NCI-H1417 (cell line): Measurements from ENCODE around the gene TPRA1.
A peak's percentile ranks its signal among the peaks of the same experiment; 100 is the strongest.

Experiments used
- DNase-seq, 3 experiments: peaks; one replicate each; lab custom pipeline; 2025; lab: John Stamatoyannopoulos, UW

TPRA1 gene

GRCh38 chr3:127590593-127591465 is at the start of gene TPRA1:
TSS of gene TPRA1 (minus strand) at chr3:127590733. CDS start at chr3:127580146, 10,587 bp downstream.
- DNase-seq, result peak; percentile 97 to 100 (median 98)

GRCh38 chr3:127640042-127640355 is 49.5 kb upstream of the TPRA1 start:
- no peak for DNase-seq

DNA sequence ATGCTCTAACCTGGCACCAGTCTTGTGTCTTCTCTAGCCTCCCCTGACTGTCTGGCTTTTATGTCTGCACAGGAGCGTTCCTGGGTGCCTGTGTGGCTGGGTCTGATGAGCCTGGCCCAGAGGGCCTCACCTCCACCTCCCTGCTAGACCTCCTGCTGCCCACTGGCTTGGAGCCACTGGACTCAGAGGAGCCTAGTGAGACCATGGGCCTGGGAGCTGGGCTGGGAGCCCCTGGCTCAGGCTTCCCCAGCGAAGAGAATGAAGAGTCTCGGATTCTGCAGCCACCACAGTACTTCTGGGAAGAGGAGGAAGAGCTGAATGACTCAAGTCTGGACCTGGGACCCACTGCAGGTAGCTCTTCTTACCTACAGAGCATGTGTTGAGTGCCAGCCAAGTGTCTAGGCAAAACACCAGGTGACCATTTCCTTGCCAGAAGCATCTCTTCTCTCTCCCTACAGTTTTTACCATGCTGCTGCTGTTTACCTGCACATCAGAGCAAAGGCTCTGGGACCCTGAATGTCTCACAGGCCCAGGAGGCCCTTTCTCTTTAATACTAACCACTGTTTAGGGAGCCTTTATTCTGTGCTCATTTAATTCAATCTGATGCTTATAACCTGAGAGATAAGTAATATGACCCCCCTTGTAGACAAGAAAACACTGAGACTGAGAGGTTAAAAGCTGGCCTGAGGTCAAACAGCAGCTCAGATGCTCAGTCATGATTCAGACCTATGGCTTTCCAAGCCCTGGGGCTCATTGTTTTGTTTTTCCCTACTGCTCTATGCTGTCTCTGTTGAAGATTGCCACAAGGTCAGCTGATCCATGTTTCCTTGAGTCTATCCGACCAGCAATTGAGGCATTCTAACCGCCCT is 48.9 kb upstream of the TPRA1 start:
- no peak for DNase-seq

DNA sequence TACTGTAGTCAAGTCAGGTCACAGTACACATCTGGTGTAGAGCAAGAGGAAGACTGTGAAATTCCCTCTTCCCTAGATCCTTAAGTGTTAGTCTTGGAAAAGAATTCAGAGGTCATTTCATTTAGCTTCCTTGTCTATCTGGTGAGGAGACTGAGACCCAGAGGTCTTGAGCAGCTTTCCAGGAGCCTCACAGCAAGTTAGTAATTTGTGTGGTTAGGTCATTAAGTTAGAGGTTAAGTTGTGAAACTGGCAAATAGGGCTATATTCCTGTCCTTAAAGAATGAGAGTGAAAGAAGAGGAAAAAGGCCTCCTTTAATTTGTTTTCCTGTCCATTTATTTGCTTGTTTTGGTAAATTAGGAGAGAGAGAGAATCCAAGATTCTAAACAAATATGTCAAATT is 47.4 kb upstream of the TPRA1 start:
- DNase-seq, result no peak

GRCh38 chr3:127637546-127637945 is 47.0 kb upstream of the TPRA1 start:
- peak in 1 of 3 experiments; percentile 34 for DNase-seq

GRCh38 chr3:127634653-127635052 is 44.1 kb upstream of the TPRA1 start:
- DNase-seq, result no peak

DNA sequence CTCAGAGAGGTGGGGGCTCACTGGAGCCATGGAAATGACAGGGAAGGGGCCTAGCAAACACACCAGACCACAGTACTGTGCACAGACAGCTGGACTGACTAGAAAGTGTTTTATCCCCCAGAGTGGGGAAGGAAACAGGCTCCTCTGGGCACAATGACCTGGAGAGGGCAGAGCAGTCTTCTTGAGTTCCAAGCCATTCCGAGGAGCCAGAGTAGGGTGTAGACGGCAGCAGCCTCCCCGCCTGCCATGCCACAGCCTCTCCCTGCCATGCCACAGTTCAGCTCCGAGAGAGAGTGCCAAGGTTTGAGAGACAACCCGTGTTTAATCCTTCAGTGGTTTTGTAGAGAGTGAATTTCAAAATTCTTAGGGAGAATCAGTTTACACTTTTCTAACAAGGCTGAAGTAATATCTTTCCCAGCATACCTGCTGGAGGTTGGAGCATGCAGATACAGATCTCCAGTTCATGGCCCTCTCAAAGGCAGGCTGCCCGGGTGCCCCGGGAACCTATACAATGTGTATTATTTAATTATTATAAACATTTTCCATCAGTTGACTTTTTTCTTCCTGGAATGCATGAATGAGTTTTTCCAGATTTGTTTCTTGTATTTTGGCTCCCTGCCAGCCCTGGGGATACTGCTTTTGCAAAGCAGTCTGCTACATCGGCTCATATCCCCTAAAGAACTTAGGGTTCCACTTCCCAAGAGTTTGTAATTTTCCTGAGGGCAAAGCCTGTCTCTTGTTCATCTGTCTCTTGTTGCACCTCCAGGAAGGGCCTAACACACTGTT is 41.7 kb upstream of the TPRA1 start:
- DNase-seq, result peak in 2 of 3 experiments; percentile 13 to 34

DNA sequence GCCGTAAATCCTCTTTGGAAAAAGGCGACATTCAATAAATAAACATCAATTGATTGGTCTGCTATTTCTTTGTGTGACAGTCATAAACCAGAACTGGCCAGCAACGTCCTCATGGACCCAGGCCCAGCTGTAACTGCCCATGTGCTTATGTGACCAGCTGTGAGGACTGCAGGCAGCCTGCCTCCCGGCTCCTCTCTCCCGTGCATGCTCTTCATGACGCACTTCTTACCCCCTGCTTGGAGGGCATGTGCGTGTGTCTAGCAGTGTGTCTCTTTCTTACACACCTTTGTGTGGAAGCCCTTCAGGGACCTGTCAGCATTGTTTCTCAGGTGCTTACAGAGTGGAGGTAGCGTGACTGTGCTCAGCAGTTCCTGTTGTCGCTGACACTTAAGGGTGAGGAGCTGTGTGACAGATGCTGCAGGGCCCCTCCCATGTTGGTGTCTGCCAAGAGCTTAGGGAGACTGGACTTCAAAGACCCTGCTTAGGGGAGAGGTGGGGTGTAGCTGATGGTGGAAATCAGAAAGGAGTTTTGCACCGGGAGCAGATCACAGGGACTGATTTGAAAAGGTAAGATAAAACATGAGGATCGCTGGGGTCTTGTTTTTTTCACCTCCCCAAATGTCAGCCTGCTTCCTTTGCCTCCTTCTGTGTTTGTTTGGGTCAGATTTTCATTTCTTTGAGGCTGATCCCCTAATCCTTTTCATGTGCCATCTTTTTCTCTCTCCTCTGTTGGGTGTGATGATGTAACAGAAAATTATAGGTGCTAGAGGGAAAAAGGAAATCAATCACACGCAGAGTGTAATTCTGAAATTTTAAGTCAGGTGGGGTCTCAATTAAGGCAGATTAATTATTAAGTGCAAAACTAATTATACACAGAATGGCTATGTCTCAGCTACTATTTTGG is 40.5 kb upstream of the TPRA1 start:
- DNase-seq, result peak; percentile 64 to 82 (median 82)

GRCh38 chr3:127629467-127630403 is 39.2 kb upstream of the TPRA1 start:
- peak; percentile 28 to 80 (median 69) for DNase-seq

GRCh38 chr3:127628788-127629466 is 38.4 kb upstream of the TPRA1 start, which contains the start of gene PODXL2:
TSS of gene PODXL2 (plus strand) at chr3:127629185. CDS start at chr3:127629220, 35 bp downstream.
- DNase-seq, result peak; percentile 82 to 90 (median 90)

DNA sequence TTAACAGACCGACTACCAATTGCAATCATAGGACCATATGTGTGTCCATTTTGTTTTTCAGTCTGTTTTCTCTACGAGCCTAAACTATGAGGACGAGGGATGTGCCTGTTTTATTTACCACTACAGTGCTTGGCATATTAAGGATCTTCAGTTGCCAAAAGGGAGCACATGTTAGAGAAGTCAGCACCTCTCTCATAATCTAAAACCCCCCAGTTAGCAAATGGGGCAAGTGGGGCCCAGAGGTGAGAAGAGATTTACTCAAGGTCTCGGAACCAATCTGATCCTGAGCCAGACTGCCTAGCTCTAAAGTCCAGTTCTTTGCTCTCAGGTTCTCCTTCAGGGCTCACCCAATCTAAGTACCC is 37.9 kb upstream of the TPRA1 start:
- no peak for DNase-seq

- no peak for DNase-seq
Measured at GRCh38 chr3:127625821-127626220, 35.3 kb upstream of the TPRA1 start.

GRCh38 chr3:127624063-127624462 is 33.5 kb upstream of the TPRA1 start:
- DNase-seq, result no peak

DNA sequence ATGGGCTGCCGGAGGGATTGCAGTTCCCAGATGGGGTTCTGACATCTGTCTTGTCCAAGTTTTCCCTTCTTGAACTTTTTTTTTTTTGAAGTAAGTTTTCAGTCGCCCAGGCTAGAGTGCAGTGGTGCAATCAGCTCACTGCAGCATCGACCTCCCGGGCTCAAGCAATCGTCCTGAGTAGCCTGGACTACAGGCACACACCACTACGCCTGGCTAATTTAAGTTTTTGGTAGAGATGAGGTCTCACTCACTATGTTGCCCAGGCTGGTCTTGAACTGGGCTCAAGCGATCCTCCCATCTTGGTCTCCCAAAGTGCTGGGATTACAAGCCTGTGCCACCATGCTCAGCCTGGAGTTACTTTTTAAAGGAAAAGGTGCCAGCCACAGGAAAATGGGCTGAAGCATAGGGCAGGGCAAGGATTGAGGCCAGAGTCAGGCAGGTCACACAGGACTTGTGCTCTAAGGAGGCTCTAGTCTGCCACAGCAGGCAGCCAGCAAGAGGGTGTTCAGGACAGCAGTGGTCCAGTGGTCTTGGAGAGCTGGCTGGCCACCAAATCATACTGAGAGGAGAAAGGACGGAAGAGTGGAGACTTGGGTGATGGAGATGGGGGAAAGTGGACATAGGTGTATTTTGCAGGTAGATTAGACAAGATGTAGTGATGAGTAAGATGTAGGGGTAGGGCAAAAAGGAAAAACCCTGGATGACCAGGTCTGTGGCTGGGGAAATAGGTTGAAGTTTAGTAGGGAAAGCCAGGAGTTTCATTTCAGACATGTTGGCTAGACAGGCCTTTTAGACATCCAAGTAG is 32.4 kb upstream of the TPRA1 start:
- DNase-seq, result no peak

DNA sequence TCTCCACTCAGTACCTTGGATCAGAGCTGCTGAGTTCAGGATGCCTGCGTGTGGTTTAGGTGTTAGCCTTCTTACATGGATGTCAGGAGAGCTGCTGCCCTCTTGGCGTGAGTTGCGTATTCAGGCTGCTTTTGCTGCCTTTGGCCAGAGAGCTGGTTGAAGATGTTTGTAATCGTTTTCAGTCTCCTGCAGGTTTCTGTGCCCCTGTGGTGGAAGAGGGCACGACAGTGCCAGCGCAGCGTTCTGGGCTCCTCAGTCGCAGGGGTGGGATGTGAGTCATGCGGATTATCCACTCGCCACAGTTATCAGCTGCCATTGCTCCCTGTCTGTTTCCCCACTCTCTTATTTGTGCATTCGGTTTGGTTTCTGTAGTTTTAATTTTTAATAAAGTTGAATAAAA is 31.5 kb upstream of the TPRA1 start:
- DNase-seq, result no peak

DNA sequence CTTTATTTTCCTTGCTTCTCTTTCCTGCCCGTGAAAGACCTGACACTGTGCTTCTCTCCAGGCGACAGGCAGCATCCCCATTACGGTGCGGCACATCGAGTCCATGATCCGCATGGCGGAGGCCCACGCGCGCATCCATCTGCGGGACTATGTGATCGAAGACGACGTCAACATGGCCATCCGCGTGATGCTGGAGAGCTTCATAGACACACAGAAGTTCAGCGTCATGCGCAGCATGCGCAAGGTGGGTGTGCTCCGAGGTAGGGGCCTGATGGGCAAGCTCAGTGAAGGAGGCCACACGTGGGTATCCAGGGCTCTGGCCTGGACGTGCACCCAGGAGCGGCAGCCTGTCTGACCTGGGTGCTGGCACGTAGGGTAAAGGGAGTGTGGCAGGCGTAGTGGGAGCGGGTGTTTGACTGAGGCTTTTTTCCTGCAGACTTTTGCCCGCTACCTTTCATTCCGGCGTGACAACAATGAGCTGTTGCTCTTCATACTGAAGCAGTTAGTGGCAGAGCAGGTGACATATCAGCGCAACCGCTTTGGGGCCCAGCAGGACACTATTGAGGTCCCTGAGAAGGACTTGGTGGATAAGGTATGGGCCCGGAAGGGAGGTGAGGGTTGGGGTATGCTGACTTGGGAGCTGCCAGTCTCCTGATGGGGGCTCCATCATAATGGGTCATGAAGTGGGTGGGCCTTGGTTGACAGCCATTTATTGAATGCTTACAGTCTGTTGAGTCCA is 30.3 kb upstream of the TPRA1 start:
- DNase-seq, result no peak

- no peak for DNase-seq
Measured at GRCh38 chr3:127618891-127619290, 28.4 kb upstream of the TPRA1 start.
